Left lung (tissue), 10 donors: Measurements from ENCODE around the gene LIN7A. TPM values are rescaled to one million over a fixed set of nuclear protein-coding genes. Genes with fewer than 3 reads are reported as not detected.

Experiments
- ATAC-seq: fragments of 200-7000 bp; cut with Tn5 transposase; one replicate; pipeline ENCODE4 v1.9.1; 2020; ENCODE audit warnings: moderate library complexity
- DNase-seq, 4 donors: peaks; one replicate each; pipeline ENCODE4 v3.0.0-alpha.2; 2013 to 2020
- H3K27ac ChIP-seq, 2 donors: fragments of 200-600 bp; sonication (generic) in 1 of 2; one replicate each; pipeline versions ENCODE4 v1.5.0 to v1.8.0; 2020 to 2021
- H3K27me3 ChIP-seq, 2 donors: fragments of 200-600 bp; sonication (generic) in 1 of 2; one replicate each; pipeline versions ENCODE4 v1.5.0 to v1.8.0; 2020 to 2021
- H3K36me3 ChIP-seq, 2 donors: fragments of 200-600 bp; sonication (generic) in 1 of 2; one replicate each; pipeline versions ENCODE4 v1.5.0 to v1.8.0; 2020 to 2021
- H3K4me1 ChIP-seq, 2 donors: fragments of 200-600 bp; one replicate each; pipeline ENCODE4 v1.8.0; 2021
- H3K4me3 ChIP-seq, 2 donors: fragments of 200-600 bp; sonication (generic) in 1 of 2; one replicate each; pipeline versions ENCODE4 v1.5.0 to v1.8.0; 2020 to 2021; ENCODE audit warnings: mild to moderate bottlenecking in 1 of 2
- H3K9me3 ChIP-seq, 2 donors: fragments of 200-600 bp; sonication (generic) in 1 of 2; one replicate each; pipeline versions ENCODE4 v1.5.0 to v1.8.0; 2020 to 2021
- intact Hi-C, 2 donors: fragments of 100-400 bp; cut with DNase I; formaldehyde crosslinking; loops; one replicate each; pipeline versions ENCODE4 v1.11.2 to v1.14.2; 2022
- polyA plus RNA-seq, 6 donors: library from polyadenylated mRNA; unstranded; fragments of 120-200 nt; gene quantifications; one replicate each; pipeline ENCODE4 v1.2.1, GENCODE V29; 2013; ENCODE audit not compliant: insufficient read length in 6 of 6
- total RNA-seq, 2 donors: library from RNA; stranded (reverse); fragmentation: NEBNext Ultra II Directional; extraction: Animal tissue kit (Norgen Biotek cat#: 25700); gene quantifications; one replicate each; pipeline ENCODE4 v1.2.1, GENCODE V29; 2021
- TF ChIP-seq, protein P1 (sequence below), 2 donors: fragments of 200-600 bp; sonication (generic) in 1 of 2; IDR thresholded peaks; one replicate each; pipeline versions ENCODE4 v1.5.0 to v1.8.0; 2021; ENCODE audit warnings: antibody characterized with exemption in 2 of 2
- donor health status: DM: no; HTN: yes; CAD: no.
- donor health status: DM: no; HTN: no; CAD: no.

The LIN7A gene
- total and polyA plus RNA-seq, 8 donors, result 9.9 to 22.7 (median 17.6) TPM

- no peaks in the 10 kb centered on the region for H3K4me1 ChIP-seq
- intact Hi-C loops, result no loop called here
- H3K27ac ChIP-seq, result no peak overlapping the region
- no peaks in the 10 kb centered on the region for H3K27me3 ChIP-seq
- DNase-seq, result no peak
- no peak overlapping the region for H3K4me3 ChIP-seq
- H3K9me3 ChIP-seq, result no peaks in the 10 kb centered on the region
- no peak for ATAC-seq
- peaks cover 0 to 9% of the 10 kb centered on the region in 2 donors for H3K36me3 ChIP-seq
- TF ChIP-seq, protein P1, sequence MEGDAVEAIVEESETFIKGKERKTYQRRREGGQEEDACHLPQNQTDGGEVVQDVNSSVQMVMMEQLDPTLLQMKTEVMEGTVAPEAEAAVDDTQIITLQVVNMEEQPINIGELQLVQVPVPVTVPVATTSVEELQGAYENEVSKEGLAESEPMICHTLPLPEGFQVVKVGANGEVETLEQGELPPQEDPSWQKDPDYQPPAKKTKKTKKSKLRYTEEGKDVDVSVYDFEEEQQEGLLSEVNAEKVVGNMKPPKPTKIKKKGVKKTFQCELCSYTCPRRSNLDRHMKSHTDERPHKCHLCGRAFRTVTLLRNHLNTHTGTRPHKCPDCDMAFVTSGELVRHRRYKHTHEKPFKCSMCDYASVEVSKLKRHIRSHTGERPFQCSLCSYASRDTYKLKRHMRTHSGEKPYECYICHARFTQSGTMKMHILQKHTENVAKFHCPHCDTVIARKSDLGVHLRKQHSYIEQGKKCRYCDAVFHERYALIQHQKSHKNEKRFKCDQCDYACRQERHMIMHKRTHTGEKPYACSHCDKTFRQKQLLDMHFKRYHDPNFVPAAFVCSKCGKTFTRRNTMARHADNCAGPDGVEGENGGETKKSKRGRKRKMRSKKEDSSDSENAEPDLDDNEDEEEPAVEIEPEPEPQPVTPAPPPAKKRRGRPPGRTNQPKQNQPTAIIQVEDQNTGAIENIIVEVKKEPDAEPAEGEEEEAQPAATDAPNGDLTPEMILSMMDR (IDR thresholded peaks at IDR 0.05), result no peak
Measured at GRCh38 chr12:80813820-80814219, 123.9 kb downstream of the LIN7A start.

DNA sequence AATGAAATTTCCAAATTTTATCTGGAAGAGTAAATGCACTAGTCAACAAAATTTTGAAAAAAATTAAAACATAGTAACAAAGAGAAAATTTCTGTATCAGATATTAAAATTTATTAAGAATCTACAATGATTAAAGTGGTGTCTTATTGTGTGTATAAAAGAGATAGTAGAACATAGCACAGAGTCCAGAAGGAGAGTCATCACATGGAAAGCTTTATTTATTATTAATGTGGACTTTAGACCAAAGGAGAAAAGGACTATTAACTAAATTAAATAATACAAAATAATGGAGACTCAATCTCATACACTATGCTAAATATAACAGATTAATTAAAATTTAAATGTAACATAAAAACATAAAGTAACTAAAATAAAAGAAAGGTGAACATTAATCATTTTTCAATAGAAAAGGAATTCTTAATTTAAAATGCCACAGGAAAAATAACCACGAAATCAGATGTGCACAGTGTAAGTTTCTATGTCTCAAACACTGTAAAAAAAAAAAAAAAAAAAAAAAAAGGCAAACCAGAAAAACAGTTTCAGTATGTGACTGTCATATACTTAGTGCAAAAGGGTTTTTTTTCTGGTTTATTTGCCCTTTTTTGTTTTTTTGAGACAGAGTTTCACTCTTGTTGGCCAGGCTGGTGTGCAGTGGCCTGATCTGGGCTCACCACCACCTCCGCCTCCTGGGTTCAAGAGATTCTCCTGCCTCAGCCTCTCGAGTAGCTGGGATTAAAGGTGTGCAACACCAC is 125.6 kb downstream of the LIN7A start:
- H3K36me3 ChIP-seq, result peaks cover 0 to 9% of the 10 kb centered on the region in 2 donors

GRCh38 chr12:80810874-80811273 is 126.9 kb downstream of the LIN7A start:
- ATAC-seq (no peak), DNase-seq (no peak)
- H3K4me3 ChIP-seq, result no peak overlapping the region
- intact Hi-C loops, result no loop called here
- H3K9me3 ChIP-seq, result no peaks in the 10 kb centered on the region
- no peak overlapping the region for H3K27ac ChIP-seq
- TF ChIP-seq, protein P1 (IDR thresholded peaks at IDR 0.05), result no peak
- H3K4me1 ChIP-seq, result no peaks in the 10 kb centered on the region
- peaks cover 0 to 13% of the 10 kb centered on the region in 2 donors for H3K36me3 ChIP-seq
- no peaks in the 10 kb centered on the region for H3K27me3 ChIP-seq

More for the DNA sequence above, 125.6 kb downstream of the LIN7A start:
- TF ChIP-seq, protein P1 (IDR thresholded peaks at IDR 0.05), result no peak
- intact Hi-C loops, result no loop called here
- DNase-seq, result no peak
- H3K4me1 ChIP-seq, result no peaks in the 10 kb centered on the region
- no peaks in the 10 kb centered on the region for H3K9me3 ChIP-seq
- H3K4me3 ChIP-seq, result no peak overlapping the region
- H3K27ac ChIP-seq, result no peak overlapping the region
- no peaks in the 10 kb centered on the region for H3K27me3 ChIP-seq
- ATAC-seq, result no peak

GRCh38 chr12:80807640-80808288 is 130.0 kb downstream of the LIN7A start:
- H3K27me3 ChIP-seq, result no peaks in the 10 kb centered on the region
- H3K9me3 ChIP-seq, result no peaks in the 10 kb centered on the region
- H3K4me1 ChIP-seq, result no peaks in the 10 kb centered on the region
- H3K4me3 ChIP-seq, result no peak overlapping the region
- H3K36me3 ChIP-seq, result peaks cover 0 to 20% of the 10 kb centered on the region in 2 donors
- ATAC-seq, result no peak
- no peak for DNase-seq
- no peak overlapping the region for H3K27ac ChIP-seq
- intact Hi-C loops, result no loop called here
- TF ChIP-seq, protein P1 (IDR thresholded peaks at IDR 0.05), result no peak

DNA sequence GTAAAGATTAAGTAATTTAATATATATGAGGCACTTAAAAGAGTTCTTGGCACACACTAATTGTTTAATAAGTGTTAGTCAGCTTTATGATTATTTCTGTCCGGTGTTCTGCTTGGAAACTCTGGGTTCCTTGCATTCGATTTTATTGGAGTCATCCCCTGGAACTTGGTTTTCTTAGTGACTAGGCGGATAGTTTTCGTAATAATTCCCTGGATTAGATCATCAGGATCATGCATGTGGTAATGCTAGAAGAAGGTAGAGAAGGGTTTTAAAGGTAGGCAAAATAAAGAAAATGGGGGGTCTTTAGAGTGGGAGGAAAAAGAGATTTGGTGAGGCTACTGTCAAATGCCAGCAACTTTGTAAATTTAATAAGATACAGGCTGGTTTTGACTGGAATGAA is 132.6 kb downstream of the LIN7A start:
- H3K4me3 ChIP-seq, result no peak overlapping the region
- H3K27me3 ChIP-seq, result no peaks in the 10 kb centered on the region
- H3K9me3 ChIP-seq, result no peaks in the 10 kb centered on the region
- H3K4me1 ChIP-seq, result no peaks in the 10 kb centered on the region
- TF ChIP-seq, protein P1 (IDR thresholded peaks at IDR 0.05), result no peak
- ATAC-seq (no peak), DNase-seq (no peak)
- no peak overlapping the region for H3K27ac ChIP-seq
- intact Hi-C loops, result no loop called here
- H3K36me3 ChIP-seq, result peaks cover 0 to 11% of the 10 kb centered on the region in 2 donors
